ENCODE data around the gene ATF6.

DNA sequence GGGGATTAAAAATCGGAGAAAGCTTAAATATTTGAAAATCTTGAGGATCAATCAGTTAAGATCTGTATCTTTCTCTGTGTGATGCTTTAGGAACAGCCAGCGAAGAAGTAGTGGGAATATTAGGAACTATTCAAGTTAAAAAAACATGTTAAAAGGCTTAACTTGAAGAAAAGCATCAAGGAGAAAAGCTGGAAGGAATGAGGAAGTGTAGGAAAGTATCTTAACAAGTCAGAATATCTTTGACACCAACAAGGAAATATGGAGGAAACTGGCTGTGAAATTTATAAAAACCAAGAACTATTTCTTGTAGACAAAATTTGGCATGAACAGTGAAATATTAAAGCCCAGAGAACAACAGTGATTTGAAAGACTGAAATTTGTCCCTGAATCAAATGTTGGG lies 60.4 kb downstream of the ATF6 start:
- TF ChIP-seq, protein P1, sequence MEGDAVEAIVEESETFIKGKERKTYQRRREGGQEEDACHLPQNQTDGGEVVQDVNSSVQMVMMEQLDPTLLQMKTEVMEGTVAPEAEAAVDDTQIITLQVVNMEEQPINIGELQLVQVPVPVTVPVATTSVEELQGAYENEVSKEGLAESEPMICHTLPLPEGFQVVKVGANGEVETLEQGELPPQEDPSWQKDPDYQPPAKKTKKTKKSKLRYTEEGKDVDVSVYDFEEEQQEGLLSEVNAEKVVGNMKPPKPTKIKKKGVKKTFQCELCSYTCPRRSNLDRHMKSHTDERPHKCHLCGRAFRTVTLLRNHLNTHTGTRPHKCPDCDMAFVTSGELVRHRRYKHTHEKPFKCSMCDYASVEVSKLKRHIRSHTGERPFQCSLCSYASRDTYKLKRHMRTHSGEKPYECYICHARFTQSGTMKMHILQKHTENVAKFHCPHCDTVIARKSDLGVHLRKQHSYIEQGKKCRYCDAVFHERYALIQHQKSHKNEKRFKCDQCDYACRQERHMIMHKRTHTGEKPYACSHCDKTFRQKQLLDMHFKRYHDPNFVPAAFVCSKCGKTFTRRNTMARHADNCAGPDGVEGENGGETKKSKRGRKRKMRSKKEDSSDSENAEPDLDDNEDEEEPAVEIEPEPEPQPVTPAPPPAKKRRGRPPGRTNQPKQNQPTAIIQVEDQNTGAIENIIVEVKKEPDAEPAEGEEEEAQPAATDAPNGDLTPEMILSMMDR (IDR thresholded peaks at IDR 0.05; ENCODE audit: low read depth, low read length, poor library complexity, severe bottlenecking): no peak
- no peak for TF ChIP-seq EZH2phosphoT487 (IDR thresholded peaks at IDR 0.05; ENCODE audit: borderline replicate concordance, low read length)

Data from DOHH2 (cell line).